Measurements from ENCODE around the gene PPM1J. TPM values are rescaled to one million over a fixed set of nuclear protein-coding genes. Genes with fewer than 3 reads are reported as not detected.

The PPM1J gene
- total RNA-seq, 1 experiment from 2014 or later, result 0.85 TPM

- no peak for DNase-seq
- Histone ChIP-seq H3K27ac (no peak overlapping the region), H3K4me1 (peaks cover 7% of the 10 kb centered on the region), H3K36me3 (peaks cover 51% of the 10 kb centered on the region), H3K4me3 (no peak overlapping the region), H3K27me3 (no peaks in the 10 kb centered on the region), H3K9me3 (replicated peaks) (no peaks in the 10 kb centered on the region)
These were observed 21.3 kb downstream of the PPM1J start for GRCh38 chr1:112693821-112694220.

DNA sequence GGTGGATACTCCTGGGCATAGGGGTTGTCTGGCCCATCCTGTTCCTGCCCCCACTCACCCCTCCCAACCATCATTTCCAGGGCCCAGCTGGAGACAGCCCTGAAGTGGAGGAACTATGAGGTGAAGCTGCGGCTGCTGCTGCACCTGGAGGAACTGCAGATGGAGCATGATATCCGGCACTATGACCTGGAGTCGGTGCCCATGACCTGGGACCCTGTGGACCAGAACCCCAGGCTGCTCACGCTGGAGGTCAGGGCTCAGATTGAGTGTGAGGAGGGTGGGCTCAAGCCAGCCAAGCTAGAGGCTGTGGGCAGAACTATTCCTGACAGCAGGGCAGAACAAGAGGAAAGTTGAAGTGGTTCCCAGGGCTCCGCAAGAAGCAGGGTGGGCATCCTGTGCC lies 22.5 kb downstream of the PPM1J start:
- H3K4me1 ChIP-seq, result peaks cover 17% of the 10 kb centered on the region
- no peak overlapping the region for H3K27ac ChIP-seq
- H3K27me3 ChIP-seq, result no peaks in the 10 kb centered on the region
- H3K9me3 ChIP-seq (replicated peaks), result no peaks in the 10 kb centered on the region
- peaks cover 47% of the 10 kb centered on the region for H3K36me3 ChIP-seq
- no peak for DNase-seq
- H3K4me3 ChIP-seq, result no peak overlapping the region

- Histone ChIP-seq H3K4me3 (no peak overlapping the region), H3K9me3 (replicated peaks) (no peaks in the 10 kb centered on the region), H3K27me3 (no peaks in the 10 kb centered on the region), H3K27ac (no peak overlapping the region; the same call in 1 of the 2 replicates), H3K36me3 (peaks cover 33% of the 10 kb centered on the region), H3K4me1 (peaks cover 17% of the 10 kb centered on the region)
- DNase-seq, result no peak
These were observed 25.3 kb downstream of the PPM1J start for GRCh38 chr1:112689842-112690237.

DNA sequence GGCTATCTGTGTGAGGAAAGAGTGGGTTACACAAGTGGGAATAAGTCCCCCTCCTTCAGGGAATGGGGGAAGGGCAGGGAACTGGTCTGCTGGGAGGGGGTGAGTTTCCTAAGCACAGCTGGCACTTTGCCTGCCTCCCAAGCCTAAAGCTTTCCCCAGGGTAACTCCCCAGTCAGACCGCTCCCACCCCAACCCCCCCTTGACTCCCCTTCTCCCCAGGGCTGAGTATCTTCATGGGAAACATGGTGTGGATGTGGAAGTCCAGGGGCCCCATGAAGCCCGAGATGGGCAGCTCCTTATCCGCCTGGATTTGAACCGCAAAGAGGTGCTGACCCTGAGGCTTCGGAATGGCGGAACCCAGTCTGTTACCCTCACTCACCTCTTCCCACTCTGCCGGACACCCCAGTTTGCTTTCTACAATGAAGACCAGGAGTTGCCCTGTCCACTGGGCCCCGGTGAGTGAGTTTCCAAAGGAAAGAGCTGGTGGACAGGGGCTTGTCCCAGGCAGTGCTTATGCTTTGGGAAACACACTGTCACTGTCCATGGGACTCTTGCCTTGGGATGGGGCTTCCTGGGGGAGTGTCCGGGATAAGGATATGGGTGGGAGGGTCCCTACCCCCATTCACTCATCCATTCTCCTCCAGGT lies 25.8 kb downstream of the PPM1J start:
- no peak for DNase-seq
- Histone ChIP-seq H3K4me3 (peak overlapping the region; percentile 29), H3K36me3 (peaks cover 29% of the 10 kb centered on the region), H3K4me1 (peaks cover 17% of the 10 kb centered on the region), H3K9me3 (replicated peaks) (no peaks in the 10 kb centered on the region), H3K27ac (peak overlapping the region; percentile 62), H3K27me3 (no peaks in the 10 kb centered on the region)

DNA sequence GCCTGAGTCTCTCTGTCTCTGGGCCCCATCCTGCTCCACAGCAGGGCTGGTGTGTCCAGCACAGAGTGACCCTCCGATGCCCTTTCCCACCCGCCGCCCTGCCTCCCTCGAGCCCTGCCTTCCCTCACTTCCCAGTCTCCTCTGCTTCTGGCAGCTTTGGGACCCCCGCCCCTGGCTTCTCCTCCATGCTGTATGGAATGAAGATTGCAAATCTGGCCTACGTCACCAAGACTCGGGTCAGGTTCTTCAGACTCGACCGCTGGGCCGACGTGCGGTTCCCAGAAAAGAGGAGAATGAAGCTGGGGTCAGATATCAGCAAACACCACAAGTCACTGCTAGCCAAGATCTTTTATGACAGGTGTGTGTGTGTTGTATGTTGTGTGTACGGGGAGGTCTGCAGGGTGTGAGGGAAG lies 26.3 kb downstream of the PPM1J start:
- Histone ChIP-seq H3K9me3 (replicated peaks) (no peaks in the 10 kb centered on the region), H3K4me1 (peaks cover 17% of the 10 kb centered on the region), H3K27me3 (no peaks in the 10 kb centered on the region), H3K36me3 (peaks cover 24% of the 10 kb centered on the region), H3K4me3 (peak overlapping the region; percentile 29), H3K27ac (peak overlapping the region; percentile 62)
- peak; percentile 78 to 88 for DNase-seq

GRCh38 chr1:112687785-112688496 lies 27.2 kb downstream of the PPM1J start:
- DNase-seq, result no peak
- H3K9me3 ChIP-seq (replicated peaks), result no peaks in the 10 kb centered on the region
- H3K36me3 ChIP-seq, result peaks cover 19% of the 10 kb centered on the region
- peak overlapping the region; percentile 62 for H3K27ac ChIP-seq
- no peak overlapping the region for H3K4me3 ChIP-seq
- no peaks in the 10 kb centered on the region for H3K27me3 ChIP-seq
- H3K4me1 ChIP-seq, result peaks cover 17% of the 10 kb centered on the region

GRCh38 chr1:112687361-112687760 lies 27.8 kb downstream of the PPM1J start:
- Histone ChIP-seq H3K4me3 (no peak overlapping the region), H3K4me1 (peaks cover 17% of the 10 kb centered on the region), H3K36me3 (peaks cover 14% of the 10 kb centered on the region), H3K9me3 (replicated peaks) (no peaks in the 10 kb centered on the region), H3K27me3 (no peaks in the 10 kb centered on the region), H3K27ac (no peak overlapping the region)
- no peak for DNase-seq

DNA sequence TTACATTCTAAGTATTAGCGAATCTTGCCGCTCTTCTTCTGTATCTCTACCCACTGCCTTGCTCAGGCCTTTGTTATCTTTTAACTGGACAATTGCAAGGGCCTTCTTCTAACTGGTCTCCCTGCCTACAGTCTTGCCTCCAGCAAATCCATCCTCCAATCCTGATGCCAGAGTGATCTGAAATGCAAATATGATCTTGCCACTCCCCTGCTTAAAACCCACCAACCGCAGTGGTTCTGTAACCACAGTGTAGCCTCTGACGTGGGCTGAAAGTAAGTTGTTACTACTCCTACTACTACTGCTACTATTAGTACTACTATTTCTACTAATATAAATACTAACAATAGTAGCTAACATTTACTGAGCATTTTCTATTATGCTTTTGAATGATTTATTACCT lies 28.3 kb downstream of the PPM1J start:
- no peak for DNase-seq
- H3K9me3 ChIP-seq (replicated peaks), result no peaks in the 10 kb centered on the region
- no peaks in the 10 kb centered on the region for H3K27me3 ChIP-seq
- no peak overlapping the region for H3K4me3 ChIP-seq
- H3K36me3 ChIP-seq, result peaks cover 10% of the 10 kb centered on the region
- H3K27ac ChIP-seq, result no peak overlapping the region
- H3K4me1 ChIP-seq, result peaks cover 17% of the 10 kb centered on the region

DNA sequence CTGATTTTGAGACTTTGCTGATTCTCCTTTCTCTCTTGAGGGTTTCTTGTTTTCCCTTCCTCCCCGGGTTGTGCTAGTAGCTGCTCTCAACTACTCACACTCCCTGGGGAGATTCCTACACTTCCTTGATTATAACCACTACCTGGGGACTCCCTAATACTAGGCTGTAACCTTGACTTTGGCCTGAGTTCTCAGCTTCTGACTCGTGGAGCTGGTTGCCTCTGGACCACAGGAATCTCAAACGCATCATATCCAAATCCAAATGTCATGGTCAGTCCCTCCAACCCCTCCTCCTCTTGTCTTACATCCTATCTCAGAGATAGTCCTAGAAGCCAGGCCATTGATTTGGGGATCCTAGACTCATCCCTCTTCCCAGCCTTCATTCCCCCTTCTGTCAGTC lies 28.7 kb downstream of the PPM1J start:
- H3K27me3 ChIP-seq, result no peaks in the 10 kb centered on the region
- peaks cover 5% of the 10 kb centered on the region for H3K36me3 ChIP-seq
- peaks cover 17% of the 10 kb centered on the region for H3K4me1 ChIP-seq
- DNase-seq, result no peak
- no peak overlapping the region for H3K27ac ChIP-seq
- H3K4me3 ChIP-seq, result no peak overlapping the region
- no peaks in the 10 kb centered on the region for H3K9me3 ChIP-seq (replicated peaks)

- no peaks in the 10 kb centered on the region for H3K27me3 ChIP-seq
- no peaks in the 10 kb centered on the region for H3K9me3 ChIP-seq (replicated peaks)
- no peak overlapping the region for H3K27ac ChIP-seq
- H3K4me3 ChIP-seq, result no peak overlapping the region
- peaks cover 17% of the 10 kb centered on the region for H3K4me1 ChIP-seq
- no peak for DNase-seq
- H3K36me3 ChIP-seq, result 0 out of 2 replicates have a peak, but pooled peaks cover 5% of the 10 kb centered on the region
These were observed 29.2 kb downstream of the PPM1J start for GRCh38 chr1:112685913-112686312.

GRCh38 chr1:112678605-112679004 lies 36.5 kb downstream of the PPM1J start:
- H3K27ac ChIP-seq, result no peak overlapping the region

DNA sequence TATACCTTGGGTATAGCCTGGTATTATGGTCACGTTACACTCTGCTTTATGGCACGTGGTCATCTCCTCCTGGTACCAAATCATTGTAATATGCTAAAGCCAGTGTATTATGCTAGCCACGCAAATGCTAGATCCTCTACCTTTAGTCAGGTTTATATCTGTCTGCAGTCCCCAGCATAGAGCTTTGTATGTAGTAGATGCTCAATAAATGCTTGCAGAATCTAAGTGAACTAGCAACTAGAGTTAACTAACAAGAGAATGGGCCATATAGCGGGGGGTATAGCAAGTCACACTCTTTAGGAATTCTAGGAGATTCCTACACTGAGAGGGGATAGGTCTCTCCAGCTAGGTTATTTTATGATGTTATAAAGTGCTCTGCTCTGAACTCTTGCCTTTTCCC lies 37.6 kb downstream of the PPM1J start:
- no peaks in the 10 kb centered on the region for H3K27me3 ChIP-seq
- no peak for DNase-seq
- H3K27ac ChIP-seq, result no peak overlapping the region
- H3K36me3 ChIP-seq, result peaks cover 2% of the 10 kb centered on the region; the same call in 1 of the 2 replicates
- H3K4me3 ChIP-seq, result no peak overlapping the region
- no peaks in the 10 kb centered on the region; the same call in 1 of the 2 replicates for H3K4me1 ChIP-seq
- no peaks in the 10 kb centered on the region for H3K9me3 ChIP-seq (replicated peaks)

More at GRCh38 chr1:112678605-112679004, 36.5 kb downstream of the PPM1J start:
- H3K4me1 ChIP-seq, result no peaks in the 10 kb centered on the region; the same call in 1 of the 2 replicates
- no peak overlapping the region for H3K4me3 ChIP-seq
- no peak for DNase-seq
- H3K27me3 ChIP-seq, result no peaks in the 10 kb centered on the region
- peaks cover 2% of the 10 kb centered on the region; the same call in 1 of the 2 replicates for H3K36me3 ChIP-seq
- H3K9me3 ChIP-seq (replicated peaks), result no peaks in the 10 kb centered on the region

DNA sequence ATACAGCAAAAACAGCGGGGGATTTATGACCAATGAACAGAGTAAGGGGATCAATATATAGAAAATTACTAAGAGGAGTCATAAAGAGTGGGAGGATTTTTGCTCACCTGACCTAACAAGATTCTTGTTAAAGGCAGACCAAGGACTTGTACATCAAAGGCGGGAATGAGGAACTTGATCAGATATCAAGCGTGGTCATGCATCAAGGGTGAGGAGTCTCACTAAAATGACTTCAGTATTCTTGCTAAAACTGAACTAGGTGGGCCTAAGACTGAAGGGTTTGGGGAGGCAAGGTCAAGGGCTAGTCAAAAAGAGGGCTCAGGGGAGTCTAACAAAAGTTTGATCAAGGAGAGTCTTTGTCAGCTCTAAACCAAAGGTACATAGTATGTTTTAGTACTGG lies 38.6 kb downstream of the PPM1J start:
- H3K4me3 ChIP-seq, result no peak overlapping the region
- DNase-seq, result no peak
- no peaks in the 10 kb centered on the region; the same call in 1 of the 2 replicates for H3K4me1 ChIP-seq
- no peaks in the 10 kb centered on the region for H3K27me3 ChIP-seq
- peaks cover 3% of the 10 kb centered on the region; the same call in 1 of the 2 replicates for H3K36me3 ChIP-seq
- H3K27ac ChIP-seq, result no peak overlapping the region
- no peaks in the 10 kb centered on the region for H3K9me3 ChIP-seq (replicated peaks)

- Histone ChIP-seq H3K36me3 (peaks cover 7% of the 10 kb centered on the region; the same call in 1 of the 2 replicates), H3K4me3 (peak overlapping the region; percentile 88), H3K27ac (peak overlapping the region; percentile 81; the same call in 1 of the 2 replicates), H3K4me1 (no peaks in the 10 kb centered on the region; the same call in 1 of the 2 replicates), H3K9me3 (replicated peaks) (no peaks in the 10 kb centered on the region), H3K27me3 (no peaks in the 10 kb centered on the region)
- DNase-seq, result no peak
These were observed 39.3 kb downstream of the PPM1J start for GRCh38 chr1:112675728-112676381.

Data from SJCRH30 (cell line).